H1 (cell line): Measurements from ENCODE around the gene DGKD. TPM values are rescaled to one million over a fixed set of nuclear protein-coding genes. Genes with fewer than 3 reads are reported as not detected.

Experiments
- CTCF ChIA-PET: fragments of 300-600 bp; sonication (Branson Sonifier 250); formaldehyde crosslinking; loops from one replicate; lab custom pipeline; 2021; ENCODE audit not compliant: partially characterized antibody; lab: Charles Lee
- POLR2A ChIA-PET: fragments of 300-600 bp; sonication (Branson Sonifier 250); formaldehyde crosslinking; loops from one replicate; lab custom pipeline; 2021; ENCODE audit warnings: inconsistent platforms; ENCODE audit not compliant: partially characterized antibody; lab: Charles Lee
- DNase-seq, 2 experiments: peaks; one replicate each; pipeline versions ENCODE4 v3.0.0 to v3.0.0-alpha.2; 2010 to 2022; ENCODE audit warnings: low spot score in 2 of 2, low read depth in 1 of 2, mixed read lengths in 1 of 2
- FAIRE-seq: peaks from 2 replicates; lab custom pipeline; 2011; peaks lifted over from hg19 to GRCh38; lab: Jason Lieb, UNC
- H2AFZ ChIP-seq: 2 replicates; pipeline ENCODE4 v1.8.1; 2012; ENCODE audit warnings: low read length, inconsistent platforms
- H2AK5ac ChIP-seq: 2 replicates; pipeline ENCODE4 v1.6.1; 2013; ENCODE audit warnings: low read depth, low read length
- H2BK120ac ChIP-seq: replicated peaks from 2 replicates; pipeline ENCODE3; 2013; ENCODE audit warnings: low read depth, low read length, inconsistent platforms
- H2BK12ac ChIP-seq: 2 replicates; pipeline ENCODE4 v1.6.1; 2013; ENCODE audit warnings: low read depth, low read length
- H2BK15ac ChIP-seq: 2 replicates; pipeline ENCODE4 v1.6.1; 2013; ENCODE audit warnings: low read length
- H2BK20ac ChIP-seq: 2 replicates; pipeline ENCODE4 v1.6.1; 2013; ENCODE audit warnings: low read length
- H2BK5ac ChIP-seq: 2 replicates; pipeline ENCODE4 v1.6.1; 2013; ENCODE audit warnings: low read depth, low read length
- H3K14ac ChIP-seq: 2 replicates; pipeline ENCODE4 v1.6.1; 2013; ENCODE audit warnings: inconsistent platforms; ENCODE audit not compliant: insufficient read length
- H3K18ac ChIP-seq: 2 replicates; pipeline ENCODE4 v1.6.1; 2013; ENCODE audit warnings: low read length; ENCODE audit errors: extremely low read depth
- H3K23ac ChIP-seq: 2 replicates; pipeline ENCODE4 v1.6.1; 2013; ENCODE audit warnings: inconsistent platforms; ENCODE audit not compliant: insufficient read length
- H3K23me2 ChIP-seq: 2 replicates; pipeline ENCODE4 v1.6.1; 2013; ENCODE audit warnings: low read depth, low read length
- H3K27ac ChIP-seq: 2 replicates; pipeline ENCODE4 v1.6.1; 2011; ENCODE audit warnings: low read depth, low read length, inconsistent platforms
- H3K27me3 ChIP-seq, 4 experiments: replicated peaks in 1 of 4; 1 replicate in 1 of 4; 2 replicates in 3 of 4; pipeline versions ENCODE4 v1.6.1 to v1.8.1; 2011 to 2013; ENCODE audit warnings: low read length in 3 of 4, mild to moderate bottlenecking in 3 of 4, inconsistent platforms in 2 of 4, mixed read lengths in 2 of 4, moderate library complexity in 1 of 4; ENCODE audit not compliant: control insufficient read depth in 3 of 4, insufficient read depth in 3 of 4; ENCODE audit errors: extremely low read depth in 1 of 4
- H3K36me3 ChIP-seq, 4 experiments: 2 replicates each; pipeline versions ENCODE4 v1.6.1 to v1.8.1; 2011 to 2013; ENCODE audit warnings: mild to moderate bottlenecking in 4 of 4, low read length in 3 of 4, moderate library complexity in 2 of 4, control low read depth in 1 of 4, inconsistent platforms in 1 of 4; ENCODE audit not compliant: insufficient read depth in 4 of 4, control insufficient read depth in 2 of 4
- H3K4ac ChIP-seq: replicated peaks from 2 replicates; pipeline ENCODE3; 2013; ENCODE audit warnings: low read length, low read depth, mixed read lengths, inconsistent platforms; ENCODE audit not compliant: insufficient read length
- H3K4me1 ChIP-seq, 4 experiments: replicated peaks in 1 of 4; 1 replicate in 1 of 4; 2 replicates in 3 of 4; pipeline versions ENCODE4 v1.6.1 to v1.8.1; 2011 to 2013; ENCODE audit warnings: low read length in 3 of 4, inconsistent platforms in 2 of 4, mixed read lengths in 1 of 4; ENCODE audit not compliant: insufficient read depth in 4 of 4, control insufficient read depth in 3 of 4
- H3K4me2 ChIP-seq, 2 experiments: 2 replicates each; pipeline versions ENCODE4 v1.6.1 to v1.8.1; 2011 to 2013; ENCODE audit warnings: low read depth in 2 of 2, low read length in 2 of 2, control low read depth in 1 of 2, inconsistent platforms in 1 of 2, mild to moderate bottlenecking in 1 of 2; ENCODE audit not compliant: insufficient read depth in 1 of 2
- H3K4me3 ChIP-seq, 4 experiments: fragments of 200-600, 300-600 bp in 1 of 4; sonication (generic), shearing (Covaris generic), sonication (Bioruptor Twin) in 1 of 4; 2 replicates each; pipeline versions ENCODE4 v1.5.1 to v1.8.1; 2011 to 2016; ENCODE audit warnings: low read length in 4 of 4, low read depth in 3 of 4, control low read depth in 2 of 4, inconsistent platforms in 2 of 4, mild to moderate bottlenecking in 2 of 4, mixed read lengths in 1 of 4, moderate library complexity in 1 of 4; ENCODE audit not compliant: insufficient read depth in 2 of 4; ENCODE audit errors: extremely low read depth in 1 of 4
- H3K56ac ChIP-seq: replicated peaks from 2 replicates; pipeline ENCODE3; 2013; ENCODE audit warnings: low read depth, mild to moderate bottlenecking, mixed read lengths, low read length, inconsistent platforms; ENCODE audit not compliant: insufficient read length
- H3K79me1 ChIP-seq: 2 replicates; pipeline ENCODE4 v1.6.1; 2013; ENCODE audit warnings: low read depth, low read length, control low read depth
- H3K79me2 ChIP-seq, 2 experiments: 2 replicates each; pipeline versions ENCODE4 v1.6.1 to v1.8.1; 2012 to 2013; ENCODE audit warnings: low read length in 2 of 2, mild to moderate bottlenecking in 2 of 2, inconsistent platforms in 1 of 2; ENCODE audit not compliant: insufficient read depth in 2 of 2, control insufficient read depth in 1 of 2
- H3K9ac ChIP-seq, 4 experiments: replicated peaks in 1 of 4; 1 replicate in 1 of 4; 2 replicates in 3 of 4; pipeline versions ENCODE4 v1.6.1 to v1.8.1; 2011 to 2013; ENCODE audit warnings: low read depth in 3 of 4, low read length in 3 of 4, control low read depth in 2 of 4, mild to moderate bottlenecking in 2 of 4, moderate library complexity in 2 of 4, inconsistent platforms in 1 of 4; ENCODE audit errors: extremely low read depth in 1 of 4
- H3K9me3 ChIP-seq, 2 experiments: 2 replicates each; pipeline versions ENCODE4 v1.6.1 to v1.8.1; 2012 to 2013; ENCODE audit warnings: mild to moderate bottlenecking in 2 of 2, moderate library complexity in 2 of 2, control low read depth in 1 of 2, inconsistent platforms in 1 of 2, low read depth in 1 of 2, low read length in 1 of 2, mixed read lengths in 1 of 2; ENCODE audit not compliant: insufficient read depth in 2 of 2
- H4K20me1 ChIP-seq, 2 experiments: replicated peaks in 1 of 2; 2 replicates each; pipeline versions ENCODE3 to v1.8.1; 2011 to 2013; ENCODE audit warnings: inconsistent platforms in 2 of 2, low read length in 2 of 2, mild to moderate bottlenecking in 1 of 2; ENCODE audit not compliant: insufficient read depth in 2 of 2, control insufficient read depth in 1 of 2
- H4K5ac ChIP-seq: 2 replicates; pipeline ENCODE4 v1.6.1; 2013; ENCODE audit warnings: low read length, low read depth, mixed read lengths, inconsistent platforms; ENCODE audit not compliant: insufficient read length
- H4K8ac ChIP-seq: 2 replicates; pipeline ENCODE4 v1.8.0; 2013; ENCODE audit warnings: mild to moderate bottlenecking, moderate library complexity, low read length, inconsistent platforms; ENCODE audit not compliant: insufficient read depth; ENCODE audit errors: extremely low read depth
- H4K91ac ChIP-seq: replicated peaks from 2 replicates; pipeline ENCODE3; 2013; ENCODE audit warnings: low read length, mixed read lengths, inconsistent platforms; ENCODE audit not compliant: insufficient read length
- BCL11A ChIP-seq, 2 experiments: IDR thresholded peaks; one replicate each; pipeline ENCODE4 v1.6.1; 2011; ENCODE audit warnings: low read depth in 2 of 2, low read length in 2 of 2, mild to moderate bottlenecking in 2 of 2
- CEBPB ChIP-seq: IDR thresholded peaks from 2 replicates; pipeline ENCODE4 v1.6.1; 2012; ENCODE audit warnings: low read depth, low read length
- CHD1 ChIP-seq: IDR thresholded peaks from 2 replicates; pipeline ENCODE4 v1.6.1; 2012; ENCODE audit warnings: low read depth, low read length, improper control_type of control experiment
- GTF2F1 ChIP-seq: IDR thresholded peaks from 2 replicates; pipeline ENCODE4 v1.6.1; 2012; ENCODE audit warnings: low read depth, low read length, improper control_type of control experiment, borderline replicate concordance
- JUND ChIP-seq: IDR thresholded peaks from 2 replicates; pipeline ENCODE4 v1.6.1; 2011; ENCODE audit warnings: mild to moderate bottlenecking, improper control_type of control experiment, low read length
- NRF1 ChIP-seq: IDR thresholded peaks from 2 replicates; pipeline ENCODE4 v1.6.1; 2011; ENCODE audit warnings: mild to moderate bottlenecking, low read depth, low read length, improper control_type of control experiment
- POLR2A ChIP-seq, 2 experiments: IDR thresholded peaks; 1 replicate in 1 of 2; 2 replicates in 1 of 2; pipeline ENCODE4 v1.6.1; 2011; ENCODE audit warnings: low read depth in 2 of 2, low read length in 2 of 2, mild to moderate bottlenecking in 2 of 2; ENCODE audit errors: control extremely low read depth in 1 of 2
- RFX5 ChIP-seq: IDR thresholded peaks from 2 replicates; pipeline ENCODE4 v1.6.1; 2011; ENCODE audit warnings: low read depth, low read length, improper control_type of control experiment, borderline replicate concordance
- WGBS, 2 experiments: shearing (Covaris generic) in 1 of 2; methylation state at CpG; one replicate each; pipeline versions ENCODE4 v1.1.6 to v1.1.7; 2013 to 2015; ENCODE audit warnings: low lambda C conversion rate in 2 of 2, mixed read lengths in 2 of 2, inconsistent platforms in 1 of 2, low coverage in 1 of 2, missing lambda C conversion rate in 1 of 2; ENCODE audit not compliant: insufficient replicate concordance in 2 of 2, insufficient coverage in 1 of 2, insufficient read length in 1 of 2; ENCODE audit errors: extremely low coverage in 1 of 2, missing lambda C conversion rate in 1 of 2; 5-methylcytosine and 5-hydroxymethylcytosine counted together
- polyA plus RNA-seq, 7 experiments: library from polyadenylated mRNA; depleted of rRNA in 3 of 7; stranded (reverse) in 5 of 7; unstranded in 2 of 7; fragments of >200 nt in 5 of 7; fragments of 200-250 nt in 2 of 7; gene quantifications; 1 replicate in 5 of 7; 2 replicates in 1 of 7; 4 replicates in 1 of 7; pipeline versions ENCODE4 v1.2.1 to v1.2.3, GENCODE V29; 2011 to 2013; ENCODE audit warnings: missing spikeins in 2 of 7, mixed read lengths in 2 of 7
- total RNA-seq: library from RNA; stranded (reverse); fragmentation: NEBNext Ultra II Directional; extraction: Animal tissue kit (Norgen Biotek cat#: 25700); gene quantifications from 2 replicates; pipeline ENCODE4 v1.2.1, GENCODE V29; 2021
- TF ChIP-seq, protein P1 (sequence below): IDR thresholded peaks from 2 replicates; pipeline ENCODE4 v1.6.1; 2012; ENCODE audit warnings: inconsistent platforms

Gene DGKD
- total and polyA plus RNA-seq, 2 of the 8 experiments (the other 6 are each of a cell fraction or from before 2014, with no cell fraction given), result 7.7 to 30.9 TPM

DNA sequence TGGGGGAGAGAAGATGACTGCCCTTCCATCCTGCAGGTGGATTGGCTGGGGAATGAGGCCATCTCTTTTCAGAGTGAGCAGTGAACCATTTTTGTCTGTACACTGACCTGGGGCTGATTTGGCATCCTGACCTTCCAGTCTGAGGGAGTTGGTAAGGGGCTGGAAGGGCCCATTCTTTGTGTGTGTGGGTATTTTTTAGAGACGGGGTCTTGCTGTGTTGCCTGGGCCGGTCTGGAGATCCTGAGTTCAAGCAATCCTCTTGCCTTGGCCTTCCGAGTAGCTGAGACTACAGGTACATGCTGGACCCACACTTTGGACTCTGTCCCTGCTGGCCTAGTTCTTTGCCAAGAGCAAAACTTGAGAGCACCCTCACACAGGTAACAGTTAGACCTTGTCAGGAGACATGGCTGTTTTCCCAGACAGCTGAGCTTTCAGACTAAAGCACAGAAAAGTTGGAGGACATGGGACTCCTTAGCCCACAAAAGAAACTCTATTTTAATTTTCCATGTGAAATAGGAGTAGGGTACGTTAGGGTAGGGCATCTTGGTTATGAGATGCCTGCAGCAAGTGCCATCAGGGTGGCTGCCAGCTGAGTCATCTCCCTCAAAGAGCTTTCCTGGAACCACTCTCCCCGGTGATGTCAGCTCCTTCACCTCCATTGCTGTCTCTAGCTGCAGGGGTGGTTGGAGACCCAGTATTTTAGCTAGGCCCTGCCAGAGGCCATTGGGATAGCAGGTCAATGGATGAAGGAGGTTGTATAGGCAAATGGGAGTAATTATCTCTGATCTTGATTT, 60.7 kb downstream of the DGKD start:
- no peak overlapping the region for H2BK20ac ChIP-seq
- TF ChIP-seq CEBPB, result no peak
- no peak for TF ChIP-seq POLR2A (IDR thresholded peaks at IDR 0.05; ENCODE audit: control extremely low read depth in 1 of 2, low read depth in 2 of 2, low read length in 2 of 2)
- no peak for TF ChIP-seq BCL11A (IDR thresholded peaks at IDR 0.05; ENCODE audit: low read depth in 2 of 2, low read length in 2 of 2)
- TF ChIP-seq, protein P1, sequence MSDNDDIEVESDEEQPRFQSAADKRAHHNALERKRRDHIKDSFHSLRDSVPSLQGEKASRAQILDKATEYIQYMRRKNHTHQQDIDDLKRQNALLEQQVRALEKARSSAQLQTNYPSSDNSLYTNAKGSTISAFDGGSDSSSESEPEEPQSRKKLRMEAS, result no peak
- no peak for TF ChIP-seq NRF1
- no peak for TF ChIP-seq JUND
- no peak for TF ChIP-seq RFX5
- TF ChIP-seq GTF2F1, result no peak
- no peak for TF ChIP-seq CHD1
- TF ChIP-seq, all 59 proteins: peak for 0
- H3K23ac ChIP-seq, result no peak overlapping the region
- no peak overlapping the region for H4K5ac ChIP-seq
- 0 out of 2 replicates have a peak, but pooled peaks cover 2% of the 10 kb centered on the region for H3K79me1 ChIP-seq
- H3K4me3 ChIP-seq, result no peak overlapping the region
- ChIA-PET CTCF (interaction anchor here (0.9 to 3.5 kb wide), 8 partner anchors 10 to 418 kb away, joined by 3 to 26 read pairs (median 4); no protein-coding TSS in a partner anchor), POLR2A (interaction anchor here (1.1 kb wide), 1 partner anchor 8 kb away, joined by 3 read pairs; no protein-coding TSS in a partner anchor)
- no peak overlapping the region for H2BK12ac ChIP-seq
- H2BK15ac ChIP-seq, result no peak overlapping the region
- H3K18ac ChIP-seq, result no peak overlapping the region
- no peaks in the 10 kb centered on the region for H3K27me3 ChIP-seq
- H3K79me2 ChIP-seq, result no peaks in the 10 kb centered on the region
- H4K20me1 ChIP-seq, result peaks cover 0 to 2% of the 10 kb centered on the region in 2 experiments
- no peak overlapping the region for H3K4me2 ChIP-seq
- no peak overlapping the region for H3K56ac ChIP-seq
- H2BK120ac ChIP-seq, result no peak overlapping the region
- no peak overlapping the region for H3K4ac ChIP-seq
- no peak overlapping the region for H2AK5ac ChIP-seq
- H3K9ac ChIP-seq, result no peak overlapping the region
- 95% methylated on average over 5 of the region's 5 CpGs; no CpG with 5 or more reads in 1 of the 2 experiments for WGBS, 2 experiments
- H3K23me2 ChIP-seq, result peaks cover 2% of the 10 kb centered on the region; the same call in 1 of the 2 replicates
- FAIRE-seq, result no peak
- H4K8ac ChIP-seq, result no peak overlapping the region
- no peak overlapping the region for H2BK5ac ChIP-seq
- H2AFZ ChIP-seq, result no peak overlapping the region
- peaks cover 0 to 6% (median 3%) of the 10 kb centered on the region in 4 experiments; a peak in 5 of 7 replicates for H3K4me1 ChIP-seq
- peak in 1 of 2 experiments; percentile 20 for DNase-seq
- H3K36me3 ChIP-seq, result no peaks in the 10 kb centered on the region; a peak in 1 of 8 replicates
- no peak overlapping the region for H4K91ac ChIP-seq
- H3K27ac ChIP-seq, result no peak overlapping the region
- H3K14ac ChIP-seq, result no peak overlapping the region
- peaks cover 8 to 9% of the 10 kb centered on the region in 2 experiments; a peak in 3 of 4 replicates for H3K9me3 ChIP-seq
